GM23338 (cell line): ENCODE measurements around the gene RND3. TPM values are rescaled to one million over a fixed set of nuclear protein-coding genes. Genes with fewer than 3 reads are reported as not detected.

ENCODE experiments used
- ATAC-seq: fragments of 200-7000 bp; cut with Tn5 transposase; 3 replicates; pipeline ENCODE4 v1.9.1; 2020
- DNase-seq: peaks from one replicate; pipeline ENCODE4 v3.0.0-alpha.2; 2015; ENCODE audit warnings: low spot score
- H2AFZ ChIP-seq: fragments of 200-600 bp; sonication (generic); 2 replicates; pipeline ENCODE4 v1.8.0; 2016; ENCODE audit warnings: antibody characterized with exemption, mild to moderate bottlenecking, moderate library complexity
- H3F3A ChIP-seq: fragments of 200-600 bp; sonication (generic); replicated peaks from 2 replicates; pipeline ENCODE4 v1.8.0; 2017; ENCODE audit warnings: antibody characterized with exemption, mixed run types, low read depth
- H3K27ac ChIP-seq: fragments of 200-600 bp; sonication (generic); 2 replicates; pipeline ENCODE4 v1.6.1; 2016; ENCODE audit warnings: low read depth
- H3K27me3 ChIP-seq: fragments of 200-600 bp; sonication (generic); 2 replicates; pipeline ENCODE4 v1.8.0; 2016; ENCODE audit warnings: mild to moderate bottlenecking, mixed run types, moderate library complexity; ENCODE audit not compliant: insufficient read depth
- H3K36me3 ChIP-seq: fragments of 200-600 bp; sonication (generic); 2 replicates; pipeline ENCODE4 v1.8.0; 2016; ENCODE audit warnings: mild to moderate bottlenecking; ENCODE audit not compliant: insufficient read depth
- H3K4me1 ChIP-seq: fragments of 200-600 bp; sonication (generic); 2 replicates; pipeline ENCODE4 v1.8.0; 2016; ENCODE audit warnings: mild to moderate bottlenecking, moderate library complexity; ENCODE audit not compliant: insufficient read depth
- H3K4me2 ChIP-seq: fragments of 200-600 bp; sonication (generic); 2 replicates; pipeline ENCODE4 v1.7.1; 2017; ENCODE audit warnings: mixed run types
- H3K4me3 ChIP-seq: fragments of 200-600 bp; sonication (generic); 2 replicates; pipeline ENCODE4 v1.6.1; 2016; ENCODE audit warnings: mixed run types
- H3K79me2 ChIP-seq: fragments of 200-600 bp; sonication (generic); replicated peaks from 2 replicates; pipeline ENCODE4 v1.8.0; 2017; ENCODE audit warnings: mild to moderate bottlenecking; ENCODE audit not compliant: insufficient read depth
- H3K9me2 ChIP-seq: fragments of 200-600 bp; sonication (generic); 2 replicates; pipeline ENCODE4 v1.8.0; 2017; ENCODE audit not compliant: insufficient read depth
- H4K20me1 ChIP-seq: fragments of 200-600 bp; sonication (generic); replicated peaks from 2 replicates; pipeline ENCODE4 v1.8.0; 2017; ENCODE audit warnings: mild to moderate bottlenecking; ENCODE audit not compliant: insufficient read depth
- H3K27ac Mint-ChIP-seq: 2 replicates; pipeline ENCODE4 v1.8.0; 2020; ENCODE audit warnings: inconsistent platforms, mild to moderate bottlenecking, moderate library complexity, mixed read lengths
- H3K27me3 Mint-ChIP-seq: 3 replicates; pipeline ENCODE4 v1.8.0; 2022; ENCODE audit warnings: low read depth, mild to moderate bottlenecking, moderate library complexity, mixed read lengths, inconsistent platforms; ENCODE audit not compliant: insufficient read depth, poor library complexity
- H3K36me3 Mint-ChIP-seq: 3 replicates; pipeline ENCODE4 v1.8.0; 2021; ENCODE audit warnings: low read depth, mild to moderate bottlenecking, inconsistent platforms, moderate library complexity, mixed read lengths
- H3K4me1 Mint-ChIP-seq: 3 replicates; pipeline ENCODE4 v1.8.0; 2020; ENCODE audit warnings: mild to moderate bottlenecking, inconsistent platforms, mixed read lengths
- H3K4me3 Mint-ChIP-seq: 3 replicates; pipeline ENCODE4 v1.8.0; 2021; ENCODE audit warnings: moderate library complexity, mild to moderate bottlenecking, inconsistent platforms, mixed read lengths
- H3K9me3 Mint-ChIP-seq: 3 replicates; pipeline ENCODE4 v1.8.0; 2020; ENCODE audit warnings: moderate library complexity, mild to moderate bottlenecking, inconsistent platforms, mixed read lengths
- EZH2 ChIP-seq: fragments of 200-600 bp; sonication (generic); IDR thresholded peaks from one replicate; pipeline ENCODE4 v1.8.0; 2017; ENCODE audit warnings: antibody characterized with exemption, mild to moderate bottlenecking, low read depth; ENCODE audit not compliant: unreplicated experiment
- EZH2phosphoT487 ChIP-seq: fragments of 200-600 bp; sonication (generic); IDR thresholded peaks from one replicate; pipeline ENCODE4 v1.8.1; 2018; ENCODE audit warnings: antibody characterized with exemption; ENCODE audit not compliant: unreplicated experiment
- JUNB ChIP-seq: IDR thresholded peaks from one replicate; pipeline ENCODE4 v1.6.1; 2016; ENCODE audit warnings: antibody characterized with exemption; ENCODE audit not compliant: unreplicated experiment
- NANOG ChIP-seq: IDR thresholded peaks from 2 replicates; pipeline ENCODE4 v1.6.1; 2016; ENCODE audit warnings: antibody characterized with exemption, borderline replicate concordance
- POLR2AphosphoS5 ChIP-seq: IDR thresholded peaks from 2 replicates; pipeline ENCODE4 v1.6.1; 2016; ENCODE audit warnings: antibody characterized with exemption, low read depth
- REST ChIP-seq: IDR thresholded peaks from one replicate; pipeline ENCODE4 v1.6.1; 2018; ENCODE audit warnings: antibody characterized with exemption; ENCODE audit not compliant: unreplicated experiment
- ZNF114 ChIP-seq: fragments of 250-450 bp; sonication (Bioruptor Pico); IDR thresholded peaks from 2 replicates; pipeline ENCODE4 v1.5.0; 2020; ENCODE audit warnings: mild to moderate bottlenecking, moderate library complexity
- ZNF331 ChIP-seq: fragments of 250-450 bp; sonication (Bioruptor Pico); IDR thresholded peaks from 2 replicates; pipeline ENCODE4 v1.5.0; 2020; ENCODE audit warnings: low read depth, mild to moderate bottlenecking, moderate library complexity
- ZNF462 ChIP-seq: fragments of 250-450 bp; sonication (Bioruptor Pico); IDR thresholded peaks from 2 replicates; pipeline ENCODE4 v1.5.0; 2020; ENCODE audit warnings: mild to moderate bottlenecking, moderate library complexity
- polyA plus RNA-seq: library from polyadenylated mRNA; unstranded; fragments of >200 nt; fragmentation: Nextera tagmentation; extraction: Ambion mirVana; gene quantifications from 2 replicates; pipeline ENCODE4 v1.2.1, GENCODE V29; 2016
- total RNA-seq: library from RNA; depleted of rRNA; stranded (reverse); fragments of >200 nt; shearing (Covaris generic); gene quantifications from 2 replicates; pipeline ENCODE4 v1.2.3, GENCODE V29; 2014
- TF ChIP-seq, protein P1 (sequence below), 2 experiments: fragments of 200-600 bp in 1 of 2; sonication (generic) in 1 of 2; conservative IDR thresholded peaks; 2 replicates each; pipeline versions ENCODE4 v1.5.1 to v1.6.1; 2016 to 2017; ENCODE audit warnings: antibody characterized with exemption in 2 of 2, low read depth in 2 of 2, mild to moderate bottlenecking in 2 of 2, moderate library complexity in 1 of 2

RND3 gene
- total and polyA plus RNA-seq, 2 experiments from 2014 or later, result 48.2 to 55.3 TPM

DNA sequence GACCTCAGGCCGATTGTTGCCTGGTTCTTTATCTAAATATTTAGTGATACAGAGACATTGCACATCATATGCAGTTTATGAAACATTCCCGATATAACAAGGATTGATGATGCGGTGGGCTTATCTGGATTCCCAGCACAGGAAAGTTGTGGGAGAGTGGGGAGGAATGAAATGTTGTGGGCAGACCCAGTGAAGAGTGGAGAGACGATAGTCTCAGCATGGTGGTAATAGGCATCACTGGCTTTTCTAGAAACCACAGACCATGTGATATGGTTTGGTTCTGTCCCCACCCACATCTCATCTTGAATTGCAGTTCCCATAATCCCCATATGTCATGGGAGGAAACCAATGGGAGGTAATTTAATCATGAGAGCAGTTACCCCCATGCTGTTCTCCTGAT lies 34.8 kb upstream of the RND3 start (continued):
- TF ChIP-seq ZNF462 (CRISPR knock-in tag) (no peak), ZNF114 (CRISPR knock-in tag) (no peak), NANOG (no peak)

DNA sequence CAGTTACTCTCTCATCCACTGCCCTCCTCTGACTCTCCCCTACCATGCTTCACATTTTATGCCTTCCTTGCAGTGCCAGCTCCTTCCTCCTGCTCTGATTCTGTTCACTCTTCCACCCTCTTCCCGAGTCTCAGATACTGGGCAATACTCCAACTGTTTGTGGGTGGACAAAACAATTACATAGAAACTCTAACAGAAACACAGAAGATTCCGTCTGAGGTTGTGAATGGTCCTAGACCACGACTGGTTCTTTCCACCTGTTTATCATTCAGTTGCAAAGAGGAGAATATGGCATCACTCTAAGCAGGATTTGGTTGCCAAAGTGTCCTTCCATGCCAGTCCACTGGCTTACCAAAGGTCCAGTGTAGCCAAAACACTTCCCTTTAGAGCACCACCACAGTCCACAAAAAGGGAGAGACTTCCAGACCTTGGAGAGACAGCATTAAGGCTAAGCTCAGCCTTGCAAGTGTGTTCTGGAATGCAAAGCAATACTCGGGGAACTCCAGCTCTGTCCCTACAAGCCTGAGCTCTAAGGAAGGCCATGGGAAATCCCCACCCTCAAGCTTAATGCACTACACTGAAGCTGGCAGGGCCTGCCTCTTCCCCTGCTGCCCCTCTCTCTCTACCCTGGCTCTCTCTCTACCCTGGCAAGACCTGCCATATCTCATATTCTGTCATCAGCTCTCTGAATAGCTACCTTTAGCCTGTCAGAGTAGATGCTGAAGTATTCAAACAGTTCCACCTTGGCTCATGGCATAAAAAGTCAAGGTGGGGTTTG lies 33.6 kb upstream of the RND3 start:
- Histone ChIP-seq H3K36me3 (0 out of 2 replicates have a peak, but pooled peaks cover 3% of the 10 kb centered on the region), H4K20me1 (no peaks in the 10 kb centered on the region), H3K9me2 (0 out of 2 replicates have a peak, but pooled peaks cover 3% of the 10 kb centered on the region), H3K4me2 (no peak overlapping the region), H3K27me3 (no peaks in the 10 kb centered on the region), H3K79me2 (no peaks in the 10 kb centered on the region), H3F3A (no peaks in the 10 kb centered on the region), H3K4me1 (no peaks in the 10 kb centered on the region), H3K27ac (no peak overlapping the region), H3K4me3 (no peak overlapping the region), H2AFZ (peak overlapping the region; percentile 60; the same call in 1 of the 2 replicates)
- Mint-ChIP-seq H3K27me3 (no peaks in the 10 kb centered on the region), H3K4me1 (no peaks in the 10 kb centered on the region; the same call in 1 of the 3 replicates), H3K27ac (no peak overlapping the region), H3K4me3 (no peak overlapping the region), H3K9me3 (peaks cover 18% of the 10 kb centered on the region), H3K36me3 (peaks cover 26% of the 10 kb centered on the region)
- ATAC-seq, result no peak
- no peak for DNase-seq
- TF ChIP-seq REST (no peak), EZH2phosphoT487 (no peak), JUNB (no peak), NANOG (no peak), ZNF331 (no peak), ZNF114 (CRISPR knock-in tag) (no peak), POLR2AphosphoS5 (no peak), EZH2 (no peak)
- TF ChIP-seq, protein P1, sequence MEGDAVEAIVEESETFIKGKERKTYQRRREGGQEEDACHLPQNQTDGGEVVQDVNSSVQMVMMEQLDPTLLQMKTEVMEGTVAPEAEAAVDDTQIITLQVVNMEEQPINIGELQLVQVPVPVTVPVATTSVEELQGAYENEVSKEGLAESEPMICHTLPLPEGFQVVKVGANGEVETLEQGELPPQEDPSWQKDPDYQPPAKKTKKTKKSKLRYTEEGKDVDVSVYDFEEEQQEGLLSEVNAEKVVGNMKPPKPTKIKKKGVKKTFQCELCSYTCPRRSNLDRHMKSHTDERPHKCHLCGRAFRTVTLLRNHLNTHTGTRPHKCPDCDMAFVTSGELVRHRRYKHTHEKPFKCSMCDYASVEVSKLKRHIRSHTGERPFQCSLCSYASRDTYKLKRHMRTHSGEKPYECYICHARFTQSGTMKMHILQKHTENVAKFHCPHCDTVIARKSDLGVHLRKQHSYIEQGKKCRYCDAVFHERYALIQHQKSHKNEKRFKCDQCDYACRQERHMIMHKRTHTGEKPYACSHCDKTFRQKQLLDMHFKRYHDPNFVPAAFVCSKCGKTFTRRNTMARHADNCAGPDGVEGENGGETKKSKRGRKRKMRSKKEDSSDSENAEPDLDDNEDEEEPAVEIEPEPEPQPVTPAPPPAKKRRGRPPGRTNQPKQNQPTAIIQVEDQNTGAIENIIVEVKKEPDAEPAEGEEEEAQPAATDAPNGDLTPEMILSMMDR (conservative IDR thresholded peaks at IDR 0.05; ENCODE audit: low read depth in 2 of 2), result no peak
